T-helper 2 cell treated with Interferon-gamma antibody and Interleukin-4, amounts not matched to agents 5 μg/mL and 100 μg/mL, for 36 hours (primary cell): ENCODE data around the gene CHRNA4.

Source experiments
- DNase-seq: peaks from one replicate; pipeline ENCODE4 v3.0.0; 2021; ENCODE audit warnings: low spot score
- H3K27ac Mint-ChIP-seq: one replicate; pipeline ENCODE4 v1.8.0; 2021; ENCODE audit warnings: mild to moderate bottlenecking, mixed read lengths
- H3K27me3 Mint-ChIP-seq: one replicate; pipeline ENCODE4 v1.8.0; 2021; ENCODE audit warnings: low read depth, mixed read lengths
- H3K36me3 Mint-ChIP-seq: one replicate; pipeline ENCODE4 v1.8.0; 2021; ENCODE audit warnings: low read depth, mixed read lengths
- H3K4me1 Mint-ChIP-seq: one replicate; pipeline ENCODE4 v1.8.0; 2021; ENCODE audit warnings: low read depth, mixed read lengths
- H3K4me3 Mint-ChIP-seq: one replicate; pipeline ENCODE4 v1.8.0; 2022; ENCODE audit warnings: mild to moderate bottlenecking, moderate library complexity, mixed read lengths
- H3K9me3 Mint-ChIP-seq: one replicate; pipeline ENCODE4 v1.8.0; 2021; ENCODE audit warnings: mixed read lengths

The CHRNA4 gene

GRCh38 chr20:63297796-63298572, 63.2 kb downstream of the CHRNA4 start:
- Mint-ChIP-seq H3K27ac (no peak overlapping the region), H3K36me3 (no peaks in the 10 kb centered on the region), H3K9me3 (no peaks in the 10 kb centered on the region), H3K4me3 (no peak overlapping the region), H3K4me1 (peaks cover 2% of the 10 kb centered on the region), H3K27me3 (peaks cover 9% of the 10 kb centered on the region)
- DNase-seq, result no peak

- H3K27ac Mint-ChIP-seq, result no peak overlapping the region
- H3K27me3 Mint-ChIP-seq, result peaks cover 9% of the 10 kb centered on the region
- no peak overlapping the region for H3K4me3 Mint-ChIP-seq
- no peaks in the 10 kb centered on the region for H3K9me3 Mint-ChIP-seq
- DNase-seq, result no peak
- peaks cover 2% of the 10 kb centered on the region for H3K4me1 Mint-ChIP-seq
- H3K36me3 Mint-ChIP-seq, result no peaks in the 10 kb centered on the region
Observed at GRCh38 chr20:63297371-63297781, 63.8 kb downstream of the CHRNA4 start.

- Mint-ChIP-seq H3K9me3 (no peaks in the 10 kb centered on the region), H3K4me1 (peaks cover 2% of the 10 kb centered on the region), H3K36me3 (no peaks in the 10 kb centered on the region), H3K27ac (no peak overlapping the region), H3K27me3 (peaks cover 9% of the 10 kb centered on the region), H3K4me3 (no peak overlapping the region)
- no peak for DNase-seq
Observed at GRCh38 chr20:63296531-63297299, 64.4 kb downstream of the CHRNA4 start.

- no peaks in the 10 kb centered on the region for H3K9me3 Mint-ChIP-seq
- no peaks in the 10 kb centered on the region for H3K36me3 Mint-ChIP-seq
- H3K4me1 Mint-ChIP-seq, result peaks cover 2% of the 10 kb centered on the region
- no peak overlapping the region for H3K27ac Mint-ChIP-seq
- no peak for DNase-seq
- peaks cover 9% of the 10 kb centered on the region for H3K27me3 Mint-ChIP-seq
- H3K4me3 Mint-ChIP-seq, result no peak overlapping the region
Observed at GRCh38 chr20:63295846-63296245, 65.3 kb downstream of the CHRNA4 start.

GRCh38 chr20:63295422-63295821, 65.7 kb downstream of the CHRNA4 start:
- peaks cover 9% of the 10 kb centered on the region for H3K27me3 Mint-ChIP-seq
- H3K4me3 Mint-ChIP-seq, result no peak overlapping the region
- H3K9me3 Mint-ChIP-seq, result no peaks in the 10 kb centered on the region
- no peak for DNase-seq
- peaks cover 2% of the 10 kb centered on the region for H3K4me1 Mint-ChIP-seq
- no peaks in the 10 kb centered on the region for H3K36me3 Mint-ChIP-seq
- no peak overlapping the region for H3K27ac Mint-ChIP-seq

GRCh38 chr20:63295018-63295417, 66.1 kb downstream of the CHRNA4 start:
- Mint-ChIP-seq H3K4me3 (no peak overlapping the region), H3K27me3 (peaks cover 9% of the 10 kb centered on the region), H3K4me1 (peaks cover 2% of the 10 kb centered on the region), H3K9me3 (no peaks in the 10 kb centered on the region), H3K36me3 (no peaks in the 10 kb centered on the region), H3K27ac (no peak overlapping the region)
- DNase-seq, result no peak

GRCh38 chr20:63294536-63294900, 66.6 kb downstream of the CHRNA4 start:
- Mint-ChIP-seq H3K27ac (no peak overlapping the region), H3K36me3 (no peaks in the 10 kb centered on the region), H3K27me3 (peaks cover 9% of the 10 kb centered on the region), H3K4me1 (peaks cover 2% of the 10 kb centered on the region), H3K9me3 (no peaks in the 10 kb centered on the region), H3K4me3 (no peak overlapping the region)
- no peak for DNase-seq

- Mint-ChIP-seq H3K36me3 (peaks cover under 1% of the 10 kb centered on the region), H3K4me3 (no peak overlapping the region), H3K27ac (no peak overlapping the region), H3K9me3 (no peaks in the 10 kb centered on the region), H3K4me1 (peaks cover 2% of the 10 kb centered on the region), H3K27me3 (peaks cover 9% of the 10 kb centered on the region)
- DNase-seq, result no peak
Observed at GRCh38 chr20:63293871-63294535, 67.1 kb downstream of the CHRNA4 start.

GRCh38 chr20:63293456-63293855, 67.7 kb downstream of the CHRNA4 start:
- Mint-ChIP-seq H3K27ac (no peak overlapping the region), H3K9me3 (no peaks in the 10 kb centered on the region), H3K36me3 (peaks cover 4% of the 10 kb centered on the region), H3K4me3 (no peak overlapping the region), H3K27me3 (peaks cover 9% of the 10 kb centered on the region), H3K4me1 (peaks cover 2% of the 10 kb centered on the region)
- DNase-seq, result no peak
